ENCODE results near the gene KLB.
"Not testable (repeated sequence)": the region's sequence is repeated elsewhere in the genome, so short reads cannot be mapped to it uniquely, and the experiment has no call there.

Gene KLB

GRCh38 chr4:39425297-39425696 lies 18.6 kb downstream of the KLB start:
- not testable (repeated sequence) for H3K4me1 ChIP-seq (ENCODE audit: control insufficient read depth, insufficient read depth, low read length, poor library complexity, severe bottlenecking); H3K4me3 ChIP-seq (ENCODE audit: extremely low read depth, insufficient read depth, low read length, poor library complexity, severe bottlenecking); H3K36me3 ChIP-seq (ENCODE audit: control insufficient read depth, insufficient read depth, low read length); H3K27ac ChIP-seq (ENCODE audit: low read depth, low read length, severe bottlenecking); H3K9me3 ChIP-seq (ENCODE audit: control insufficient read depth, low read length)
- WGBS, 2 experiments (ENCODE audit: insufficient coverage in 2 of 2) = no CpG with 5 or more reads among the region's 1 CpG

- H3K36me3 ChIP-seq (ENCODE audit: control insufficient read depth, insufficient read depth, low read length) = no peaks in the 10 kb centered on the region
- H3K4me3 ChIP-seq (ENCODE audit: extremely low read depth, insufficient read depth, low read length, poor library complexity, severe bottlenecking) = no peak overlapping the region
- no peaks in the 10 kb centered on the region for H3K4me1 ChIP-seq (ENCODE audit: control insufficient read depth, insufficient read depth, low read length, poor library complexity, severe bottlenecking)
- H3K9me3 ChIP-seq (ENCODE audit: control insufficient read depth, low read length) = no peaks in the 10 kb centered on the region
- 83% methylated on average over 1 of the region's 1 CpG; no CpG with 5 or more reads in 1 of the 2 experiments for WGBS, 2 experiments (ENCODE audit: insufficient coverage in 2 of 2)
- H3K27ac ChIP-seq (ENCODE audit: low read depth, low read length, severe bottlenecking) = no peak overlapping the region
These were observed 20.0 kb downstream of the KLB start for GRCh38 chr4:39426728-39427127.

DNA sequence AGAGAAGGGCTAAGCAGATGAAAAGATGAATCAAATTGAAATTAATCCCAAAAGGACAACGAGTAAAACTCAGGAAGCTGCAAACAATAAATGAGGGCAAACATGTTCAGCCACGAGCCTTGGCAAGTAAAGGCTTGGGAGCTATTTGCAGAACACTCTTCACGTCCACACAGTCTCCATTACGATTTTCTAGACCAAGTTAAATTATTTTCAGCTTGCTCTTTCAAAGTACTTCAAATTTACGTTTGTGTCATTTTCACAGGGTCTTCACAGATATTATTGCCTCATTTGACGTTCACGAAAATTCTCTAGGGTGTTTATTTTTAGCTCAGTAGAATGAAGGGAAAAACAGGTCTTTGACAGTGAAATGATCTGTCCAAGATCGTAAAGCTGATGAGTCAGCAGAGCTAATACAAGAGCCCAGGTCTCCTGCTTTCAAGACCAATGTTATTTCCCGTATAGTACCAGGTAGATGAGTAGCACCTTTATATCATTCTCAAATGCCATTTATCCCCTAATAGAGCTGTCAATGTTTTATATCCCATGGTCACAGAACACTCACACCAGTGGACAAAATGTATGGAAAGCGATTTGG lies 20.9 kb downstream of the KLB start:
- H3K4me3 ChIP-seq (ENCODE audit: extremely low read depth, insufficient read depth, low read length, poor library complexity, severe bottlenecking) = no peak overlapping the region
- H3K4me1 ChIP-seq (ENCODE audit: control insufficient read depth, insufficient read depth, low read length, poor library complexity, severe bottlenecking) = no peaks in the 10 kb centered on the region
- H3K36me3 ChIP-seq (ENCODE audit: control insufficient read depth, insufficient read depth, low read length) = no peaks in the 10 kb centered on the region
- 88 to 96% methylated on average over 8 of the region's 10 CpGs for WGBS, 2 experiments (ENCODE audit: insufficient coverage in 2 of 2)
- no peaks in the 10 kb centered on the region for H3K9me3 ChIP-seq (ENCODE audit: control insufficient read depth, low read length)
- H3K27ac ChIP-seq (ENCODE audit: low read depth, low read length, severe bottlenecking) = no peak overlapping the region

GRCh38 chr4:39429476-39430334 lies 23.0 kb downstream of the KLB start:
- no peak overlapping the region for H3K27ac ChIP-seq (ENCODE audit: low read depth, low read length, severe bottlenecking)
- no peaks in the 10 kb centered on the region for H3K9me3 ChIP-seq (ENCODE audit: control insufficient read depth, low read length)
- H3K4me3 ChIP-seq (ENCODE audit: extremely low read depth, insufficient read depth, low read length, poor library complexity, severe bottlenecking) = no peak overlapping the region
- no peaks in the 10 kb centered on the region for H3K4me1 ChIP-seq (ENCODE audit: control insufficient read depth, insufficient read depth, low read length, poor library complexity, severe bottlenecking)
- WGBS, 2 experiments (ENCODE audit: insufficient coverage in 2 of 2) = 82 to 83% methylated on average over 2 to 4 of the region's 4 CpGs
- no peaks in the 10 kb centered on the region for H3K36me3 ChIP-seq (ENCODE audit: control insufficient read depth, insufficient read depth, low read length)

DNA sequence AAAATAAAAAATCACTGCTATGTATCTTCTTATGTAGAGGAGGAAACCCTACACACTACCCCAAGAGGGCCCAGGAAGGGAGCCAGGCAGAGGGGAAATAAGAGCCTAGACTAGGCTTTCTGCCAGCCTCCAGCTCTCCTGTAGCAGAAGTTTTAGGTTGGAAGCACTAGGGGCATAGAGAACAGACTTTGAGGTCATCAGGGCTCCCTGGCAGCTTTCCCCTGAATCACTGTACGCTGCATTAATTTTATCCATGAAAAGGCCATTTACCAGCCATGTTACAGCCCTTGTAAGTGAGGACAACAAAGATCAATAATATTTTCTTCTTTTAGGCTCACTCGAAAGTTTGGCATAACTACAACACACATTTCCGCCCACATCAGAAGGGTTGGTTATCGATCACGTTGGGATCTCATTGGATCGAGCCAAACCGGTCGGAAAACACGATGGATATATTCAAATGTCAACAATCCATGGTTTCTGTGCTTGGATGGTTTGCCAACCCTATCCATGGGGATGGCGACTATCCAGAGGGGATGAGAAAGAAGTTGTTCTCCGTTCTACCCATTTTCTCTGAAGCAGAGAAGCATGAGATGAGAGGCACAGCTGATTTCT lies 27.3 kb downstream of the KLB start:
- Histone ChIP-seq H3K27ac (ENCODE audit: low read depth, low read length, severe bottlenecking) (no peak overlapping the region), H3K4me1 (ENCODE audit: control insufficient read depth, insufficient read depth, low read length, poor library complexity, severe bottlenecking) (no peaks in the 10 kb centered on the region), H3K9me3 (ENCODE audit: control insufficient read depth, low read length) (no peaks in the 10 kb centered on the region), H3K4me3 (ENCODE audit: extremely low read depth, insufficient read depth, low read length, poor library complexity, severe bottlenecking) (no peak overlapping the region), H3K36me3 (ENCODE audit: control insufficient read depth, insufficient read depth, low read length) (no peaks in the 10 kb centered on the region)
- 94 to 95% methylated on average over 10 to 11 of the region's 11 CpGs for WGBS, 2 experiments (ENCODE audit: insufficient coverage in 2 of 2)

DNA sequence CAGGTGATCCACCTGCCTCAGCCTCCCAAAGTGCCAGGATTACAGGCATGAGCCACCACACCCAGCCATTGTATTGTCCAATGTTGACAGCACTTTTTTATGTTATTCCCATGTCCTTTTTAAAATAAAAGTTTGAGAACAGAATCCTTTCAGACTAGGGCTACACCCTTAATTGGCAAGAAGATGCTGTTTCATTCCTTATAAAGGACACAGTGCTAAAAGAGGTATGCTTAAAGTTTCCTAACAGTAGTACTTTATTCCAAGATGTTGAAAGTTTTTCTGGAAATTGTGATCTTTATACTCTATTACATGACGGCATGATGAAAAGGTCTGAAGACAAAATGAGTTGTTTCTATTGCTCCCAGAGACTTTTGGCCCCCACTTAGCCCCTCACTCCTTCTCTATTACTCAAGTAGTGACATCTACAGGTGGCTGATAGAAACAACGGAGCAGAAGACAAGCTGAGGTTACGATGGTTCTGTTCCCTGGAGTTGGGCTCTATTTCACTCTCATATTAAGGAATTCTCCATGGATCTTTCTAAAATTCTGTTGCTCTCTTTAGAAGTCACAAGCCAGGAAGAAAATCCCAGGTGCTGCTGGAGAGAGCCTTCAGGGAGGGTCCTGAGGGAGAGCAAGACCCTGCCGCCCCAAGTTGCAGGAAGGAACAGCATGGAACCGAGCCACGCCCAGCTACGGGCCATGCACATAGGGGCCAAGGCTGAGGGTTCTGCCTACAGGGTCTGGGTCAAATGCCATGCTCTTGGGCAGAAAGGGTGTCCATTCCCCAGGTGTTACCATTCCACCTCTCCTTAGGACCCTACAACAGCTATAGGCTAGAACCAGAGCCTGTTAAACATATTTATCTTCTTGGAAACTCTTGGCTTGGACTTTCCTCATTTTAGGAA lies 29.2 kb downstream of the KLB start:
- no peak overlapping the region for H3K4me3 ChIP-seq (ENCODE audit: extremely low read depth, insufficient read depth, low read length, poor library complexity, severe bottlenecking)
- H3K36me3 ChIP-seq (ENCODE audit: control insufficient read depth, insufficient read depth, low read length) = no peaks in the 10 kb centered on the region
- WGBS, 2 experiments (ENCODE audit: insufficient coverage in 2 of 2) = 72 to 75% methylated on average over 4 to 6 of the region's 7 CpGs
- no peaks in the 10 kb centered on the region for H3K4me1 ChIP-seq (ENCODE audit: control insufficient read depth, insufficient read depth, low read length, poor library complexity, severe bottlenecking)
- H3K9me3 ChIP-seq (ENCODE audit: control insufficient read depth, low read length) = no peaks in the 10 kb centered on the region
- no peak overlapping the region for H3K27ac ChIP-seq (ENCODE audit: low read depth, low read length, severe bottlenecking)

- H3K27ac ChIP-seq (ENCODE audit: low read depth, low read length, severe bottlenecking) = no peak overlapping the region
- H3K4me1 ChIP-seq (ENCODE audit: control insufficient read depth, insufficient read depth, low read length, poor library complexity, severe bottlenecking) = no peaks in the 10 kb centered on the region
- H3K36me3 ChIP-seq (ENCODE audit: control insufficient read depth, insufficient read depth, low read length) = no peaks in the 10 kb centered on the region
- WGBS, 2 experiments (ENCODE audit: insufficient coverage in 2 of 2) = 100% methylated on average over 1 of the region's 2 CpGs
- no peak overlapping the region for H3K4me3 ChIP-seq (ENCODE audit: extremely low read depth, insufficient read depth, low read length, poor library complexity, severe bottlenecking)
- H3K9me3 ChIP-seq (ENCODE audit: control insufficient read depth, low read length) = no peaks in the 10 kb centered on the region
These were observed 34.9 kb downstream of the KLB start for GRCh38 chr4:39441593-39441992.

GRCh38 chr4:39442998-39443397 lies 36.3 kb downstream of the KLB start:
- H3K4me3 ChIP-seq (ENCODE audit: extremely low read depth, insufficient read depth, low read length, poor library complexity, severe bottlenecking) = no peak overlapping the region
- no peak overlapping the region for H3K27ac ChIP-seq (ENCODE audit: low read depth, low read length, severe bottlenecking)
- H3K36me3 ChIP-seq (ENCODE audit: control insufficient read depth, insufficient read depth, low read length) = peaks cover 7% of the 10 kb centered on the region
- H3K4me1 ChIP-seq (ENCODE audit: control insufficient read depth, insufficient read depth, low read length, poor library complexity, severe bottlenecking) = no peaks in the 10 kb centered on the region
- H3K9me3 ChIP-seq (ENCODE audit: control insufficient read depth, low read length) = no peaks in the 10 kb centered on the region
- WGBS, 2 experiments (ENCODE audit: insufficient coverage in 2 of 2) = 86% methylated on average over 1 of the region's 4 CpGs; no CpG with 5 or more reads in 1 of the 2 experiments

- H3K36me3 ChIP-seq (ENCODE audit: control insufficient read depth, insufficient read depth, low read length) = peaks cover 25% of the 10 kb centered on the region
- H3K27ac ChIP-seq (ENCODE audit: low read depth, low read length, severe bottlenecking) = no peak overlapping the region
- H3K9me3 ChIP-seq (ENCODE audit: control insufficient read depth, low read length) = no peaks in the 10 kb centered on the region
- WGBS, 2 experiments (ENCODE audit: insufficient coverage in 2 of 2) = 96 to 97% methylated on average over 16 to 20 of the region's 20 CpGs
- H3K4me1 ChIP-seq (ENCODE audit: control insufficient read depth, insufficient read depth, low read length, poor library complexity, severe bottlenecking) = no peaks in the 10 kb centered on the region
- no peak overlapping the region for H3K4me3 ChIP-seq (ENCODE audit: extremely low read depth, insufficient read depth, low read length, poor library complexity, severe bottlenecking)
These were observed 39.7 kb downstream of the KLB start for GRCh38 chr4:39446483-39446841.

DNA sequence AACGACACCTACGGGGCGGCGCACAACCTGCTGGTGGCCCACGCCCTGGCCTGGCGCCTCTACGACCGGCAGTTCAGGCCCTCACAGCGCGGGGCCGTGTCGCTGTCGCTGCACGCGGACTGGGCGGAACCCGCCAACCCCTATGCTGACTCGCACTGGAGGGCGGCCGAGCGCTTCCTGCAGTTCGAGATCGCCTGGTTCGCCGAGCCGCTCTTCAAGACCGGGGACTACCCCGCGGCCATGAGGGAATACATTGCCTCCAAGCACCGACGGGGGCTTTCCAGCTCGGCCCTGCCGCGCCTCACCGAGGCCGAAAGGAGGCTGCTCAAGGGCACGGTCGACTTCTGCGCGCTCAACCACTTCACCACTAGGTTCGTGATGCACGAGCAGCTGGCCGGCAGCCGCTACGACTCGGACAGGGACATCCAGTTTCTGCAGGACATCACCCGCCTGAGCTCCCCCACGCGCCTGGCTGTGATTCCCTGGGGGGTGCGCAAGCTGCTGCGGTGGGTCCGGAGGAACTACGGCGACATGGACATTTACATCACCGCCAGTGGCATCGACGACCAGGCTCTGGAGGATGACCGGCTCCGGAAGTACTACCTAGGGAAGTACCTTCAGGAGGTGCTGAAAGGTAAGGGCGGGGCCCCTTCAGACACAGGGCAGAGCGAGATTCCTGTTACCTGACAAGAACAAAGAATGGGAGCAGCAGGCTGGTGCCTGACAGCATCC lies 40.3 kb downstream of the KLB start:
- Histone ChIP-seq H3K27ac (ENCODE audit: low read depth, low read length, severe bottlenecking) (no peak overlapping the region), H3K4me1 (ENCODE audit: control insufficient read depth, insufficient read depth, low read length, poor library complexity, severe bottlenecking) (no peaks in the 10 kb centered on the region), H3K36me3 (ENCODE audit: control insufficient read depth, insufficient read depth, low read length) (peaks cover 31% of the 10 kb centered on the region), H3K9me3 (ENCODE audit: control insufficient read depth, low read length) (no peaks in the 10 kb centered on the region), H3K4me3 (ENCODE audit: extremely low read depth, insufficient read depth, low read length, poor library complexity, severe bottlenecking) (no peak overlapping the region)
- 88 to 94% methylated on average over 60 to 61 of the region's 61 CpGs for WGBS, 2 experiments (ENCODE audit: insufficient coverage in 2 of 2)

Measured in mesodermal cell (in vitro differentiated cells).